Skeletal muscle tissue (tissue), 4 donors: ENCODE results near the gene ELF1. TPM values are rescaled to one million over a fixed set of nuclear protein-coding genes. Genes with fewer than 3 reads are reported as not detected.
"Not testable (repeated sequence)": the region's sequence is repeated elsewhere in the genome, so short reads cannot be mapped to it uniquely, and the experiment has no call there.

Experiments used
- H3K27ac ChIP-seq: one replicate; pipeline ENCODE4 v1.7.0; 2013; ENCODE audit warnings: mild to moderate bottlenecking, low read depth, low read length, inconsistent platforms
- H3K27me3 ChIP-seq, 3 donors: one replicate each; pipeline ENCODE4 v1.7.0; 2013; ENCODE audit warnings: low read length in 3 of 3; ENCODE audit not compliant: control insufficient read depth in 3 of 3, insufficient read depth in 3 of 3
- H3K36me3 ChIP-seq, 3 donors: one replicate each; pipeline ENCODE4 v1.7.0; 2013; ENCODE audit warnings: low read length in 3 of 3; ENCODE audit not compliant: control insufficient read depth in 3 of 3, insufficient read depth in 3 of 3
- H3K4me1 ChIP-seq, 3 donors: one replicate each; pipeline ENCODE4 v1.7.0; 2013; ENCODE audit warnings: low read length in 3 of 3, mild to moderate bottlenecking in 3 of 3; ENCODE audit not compliant: control insufficient read depth in 3 of 3, insufficient read depth in 3 of 3
- H3K4me3 ChIP-seq, 3 donors: one replicate each; pipeline ENCODE4 v1.7.0; 2013; ENCODE audit warnings: low read length in 3 of 3
- H3K9ac ChIP-seq, 3 donors: one replicate each; pipeline ENCODE4 v1.7.0; 2013; ENCODE audit warnings: low read length in 3 of 3, mild to moderate bottlenecking in 3 of 3, moderate library complexity in 2 of 3, low read depth in 1 of 3
- H3K9me3 ChIP-seq, 3 donors: one replicate each; pipeline ENCODE4 v1.7.0; 2013; ENCODE audit warnings: low read length in 3 of 3; ENCODE audit not compliant: control insufficient read depth in 3 of 3
- total RNA-seq: library from RNA; depleted of rRNA; stranded (reverse); fragments of >200 nt; gene quantifications from one replicate; pipeline ENCODE4 v1.2.3, GENCODE V29; 2014
- donor health status: Osteomylitis.

ELF1 gene
- total RNA-seq, 1 donor from 2014 or later, result 33.9 TPM

- Histone ChIP-seq H3K9ac (no peak overlapping the region), H3K4me3 (no peak overlapping the region), H3K4me1 (peaks cover 8 to 25% (median 21%) of the 10 kb centered on the region in 3 donors), H3K27ac (no peak overlapping the region), H3K36me3 (no peaks in the 10 kb centered on the region), H3K9me3 (no peaks in the 10 kb centered on the region), H3K27me3 (no peaks in the 10 kb centered on the region)
Observed at GRCh38 chr13:41048640-41049039, 29.5 kb upstream of the ELF1 start.

- not testable (repeated sequence) for H3K27ac ChIP-seq, H3K4me1 ChIP-seq, H3K9me3 ChIP-seq, H3K27me3 ChIP-seq, H3K4me3 ChIP-seq, H3K9ac ChIP-seq, H3K36me3 ChIP-seq
Observed at GRCh38 chr13:41042419-41042818, 23.3 kb upstream of the ELF1 start.

GRCh38 chr13:41040584-41041334 lies 21.6 kb upstream of the ELF1 start:
- no peaks in the 10 kb centered on the region for H3K36me3 ChIP-seq
- H3K4me3 ChIP-seq, result no peak overlapping the region
- no peaks in the 10 kb centered on the region for H3K9me3 ChIP-seq
- H3K4me1 ChIP-seq, result no peaks in the 10 kb centered on the region
- no peak overlapping the region for H3K27ac ChIP-seq
- no peak overlapping the region for H3K9ac ChIP-seq
- H3K27me3 ChIP-seq, result no peaks in the 10 kb centered on the region

- Histone ChIP-seq H3K9ac (no peak overlapping the region), H3K9me3 (no peaks in the 10 kb centered on the region), H3K4me3 (no peak overlapping the region), H3K27ac (no peak overlapping the region), H3K36me3 (no peaks in the 10 kb centered on the region), H3K27me3 (no peaks in the 10 kb centered on the region), H3K4me1 (no peaks in the 10 kb centered on the region)
Observed at GRCh38 chr13:41039746-41040145, 20.6 kb upstream of the ELF1 start.

- not testable (repeated sequence) for H3K9ac ChIP-seq, H3K4me1 ChIP-seq
Observed at GRCh38 chr13:41036557-41036956, 17.4 kb upstream of the ELF1 start.

GRCh38 chr13:41034881-41035280 lies 15.8 kb upstream of the ELF1 start:
- no peak overlapping the region for H3K27ac ChIP-seq
- H3K36me3 ChIP-seq, result no peaks in the 10 kb centered on the region
- no peaks in the 10 kb centered on the region for H3K9me3 ChIP-seq
- H3K9ac ChIP-seq, result no peak overlapping the region
- H3K4me3 ChIP-seq, result no peak overlapping the region
- no peaks in the 10 kb centered on the region for H3K27me3 ChIP-seq
- H3K4me1 ChIP-seq, result peaks cover 0 to 6% (median 3%) of the 10 kb centered on the region in 3 donors

More at GRCh38 chr13:41036557-41036956, 17.4 kb upstream of the ELF1 start:
- H3K9me3 ChIP-seq, H3K27me3 ChIP-seq, H3K27ac ChIP-seq, H3K4me3 ChIP-seq, H3K36me3 ChIP-seq: not testable (repeated sequence)

GRCh38 chr13:41034382-41034781 lies 15.3 kb upstream of the ELF1 start:
- H3K9ac ChIP-seq, result no peak overlapping the region
- H3K4me1 ChIP-seq, result peaks cover 0 to 6% (median 3%) of the 10 kb centered on the region in 3 donors
- H3K27ac ChIP-seq, result no peak overlapping the region
- no peaks in the 10 kb centered on the region for H3K27me3 ChIP-seq
- no peaks in the 10 kb centered on the region for H3K9me3 ChIP-seq
- no peaks in the 10 kb centered on the region for H3K36me3 ChIP-seq
- H3K4me3 ChIP-seq, result no peak overlapping the region

GRCh38 chr13:41032691-41033376 lies 13.7 kb upstream of the ELF1 start:
- H3K9ac ChIP-seq, result no peak overlapping the region
- no peak overlapping the region for H3K27ac ChIP-seq
- H3K36me3 ChIP-seq, result peaks cover 0 to under 1% (median 0%) of the 10 kb centered on the region in 3 donors
- H3K27me3 ChIP-seq, result no peaks in the 10 kb centered on the region
- no peaks in the 10 kb centered on the region for H3K9me3 ChIP-seq
- no peak overlapping the region for H3K4me3 ChIP-seq
- peaks cover 0 to 7% (median 3%) of the 10 kb centered on the region in 3 donors for H3K4me1 ChIP-seq

- Histone ChIP-seq H3K27me3 (no peaks in the 10 kb centered on the region), H3K9me3 (no peaks in the 10 kb centered on the region), H3K27ac (no peak overlapping the region), H3K4me1 (peaks cover 4 to 21% (median 6%) of the 10 kb centered on the region in 3 donors), H3K4me3 (no peak overlapping the region), H3K36me3 (peaks cover 0 to 3% (median 0%) of the 10 kb centered on the region in 3 donors), H3K9ac (no peak overlapping the region)
Observed at GRCh38 chr13:41029629-41030028, 10.5 kb upstream of the ELF1 start.

GRCh38 chr13:41028051-41028450 lies 8.9 kb upstream of the ELF1 start:
- H3K4me1 ChIP-seq, result peaks cover 4 to 16% (median 5%) of the 10 kb centered on the region in 3 donors
- H3K9ac ChIP-seq, result no peak overlapping the region
- no peak overlapping the region for H3K27ac ChIP-seq
- H3K36me3 ChIP-seq, result peaks cover 0 to 3% (median 0%) of the 10 kb centered on the region in 3 donors
- no peaks in the 10 kb centered on the region for H3K9me3 ChIP-seq
- H3K4me3 ChIP-seq, result no peak overlapping the region
- no peaks in the 10 kb centered on the region for H3K27me3 ChIP-seq
